IMR-90 (cell line): ENCODE data around the gene COQ8A. TPM values are rescaled to one million over a fixed set of nuclear protein-coding genes. Genes with fewer than 3 reads are reported as not detected.
A peak's percentile ranks its signal among the peaks of the same experiment; 100 is the strongest.

Experiments used
- ATAC-seq: fragments of 200-7000 bp; cut with Tn5 transposase; 2 replicates; pipeline ENCODE4 v1.9.1; 2020; ENCODE audit warnings: low read depth, mild to moderate bottlenecking, moderate library complexity
- BruUV-seq: library from RNA; stranded (reverse); fragments of 400-500 nt; replicated peaks from 2 replicates; lab custom pipeline; 2021; lab: Mats Ljungman, UMichigan
- CTCF ChIA-PET: fragments of 300-600 bp; formaldehyde crosslinking; extraction: SDS; loops from one replicate; lab custom pipeline; 2021; ENCODE audit warnings: antibody characterized with exemption; lab: Yijun Ruan, JAX
- POLR2A ChIA-PET: fragments of 300-600 bp; sonication (Branson Sonifier 250); formaldehyde crosslinking; loops from one replicate; lab custom pipeline; 2022; ENCODE audit warnings: antibody characterized with exemption; ENCODE audit not compliant: unreplicated experiment; lab: Charles Lee
- DNase-seq: peaks from one replicate; pipeline ENCODE4 v3.0.0; 2013
- H2AFZ ChIP-seq: replicated peaks from 2 replicates; pipeline ENCODE3; 2013; ENCODE audit warnings: low read length, mild to moderate bottlenecking; ENCODE audit not compliant: poor library complexity
- H2AK5ac ChIP-seq: 2 replicates; pipeline ENCODE4 v1.6.1; 2013; ENCODE audit warnings: low read depth, low read length, inconsistent platforms
- H2AK9ac ChIP-seq: replicated peaks from 2 replicates; pipeline ENCODE3; 2013; ENCODE audit warnings: mild to moderate bottlenecking, low read depth, low read length, moderate library complexity; ENCODE audit not compliant: poor library complexity
- H2BK120ac ChIP-seq: 2 replicates; pipeline ENCODE4 v1.6.1; 2013; ENCODE audit warnings: low read depth, low read length, inconsistent platforms
- H2BK15ac ChIP-seq: 3 replicates; pipeline ENCODE4 v1.6.1; 2013; ENCODE audit warnings: low read depth, low read length, inconsistent platforms
- H2BK20ac ChIP-seq: 2 replicates; pipeline ENCODE4 v1.6.1; 2013; ENCODE audit warnings: low read depth, mild to moderate bottlenecking, inconsistent platforms, low read length, moderate library complexity
- H2BK5ac ChIP-seq: 2 replicates; pipeline ENCODE4 v1.6.1; 2013; ENCODE audit warnings: mild to moderate bottlenecking, low read depth, low read length, inconsistent platforms; ENCODE audit not compliant: poor library complexity, severe bottlenecking
- H3K14ac ChIP-seq: replicated peaks from 2 replicates; pipeline ENCODE4 v1.6.1; 2013; ENCODE audit warnings: low read depth, low read length, inconsistent platforms
- H3K18ac ChIP-seq: 2 replicates; pipeline ENCODE4 v1.6.1; 2013; ENCODE audit warnings: low read depth, low read length, control low read depth
- H3K23ac ChIP-seq: 2 replicates; pipeline ENCODE4 v1.6.1; 2013; ENCODE audit warnings: low read depth, low read length, inconsistent platforms
- H3K27ac ChIP-seq: 2 replicates; pipeline ENCODE4 v1.5.1; 2013; ENCODE audit warnings: mild to moderate bottlenecking, control low read depth, low read length; ENCODE audit not compliant: insufficient read depth
- H3K27me3 ChIP-seq: 2 replicates; pipeline ENCODE4 v1.6.1; 2013; ENCODE audit warnings: low read length; ENCODE audit not compliant: control insufficient read depth, insufficient read depth
- H3K36me3 ChIP-seq: 2 replicates; pipeline ENCODE4 v1.6.1; 2013; ENCODE audit warnings: low read length, mixed read lengths; ENCODE audit not compliant: control insufficient read depth, insufficient read depth
- H3K4ac ChIP-seq: 2 replicates; pipeline ENCODE4 v1.6.1; 2013; ENCODE audit warnings: low read depth, low read length, inconsistent platforms
- H3K4me1 ChIP-seq: 2 replicates; pipeline ENCODE4 v1.6.1; 2013; ENCODE audit warnings: low read length, mixed read lengths; ENCODE audit not compliant: control insufficient read depth, insufficient read depth
- H3K4me2 ChIP-seq: 2 replicates; pipeline ENCODE4 v1.6.1; 2013; ENCODE audit warnings: low read depth, mild to moderate bottlenecking, control low read depth, low read length, moderate library complexity
- H3K4me3 ChIP-seq: 2 replicates; pipeline ENCODE4 v1.5.1; 2013; ENCODE audit warnings: low read depth, mild to moderate bottlenecking, control low read depth, low read length, moderate library complexity; ENCODE audit not compliant: insufficient read depth
- H3K56ac ChIP-seq: 2 replicates; pipeline ENCODE4 v1.6.1; 2013; ENCODE audit warnings: low read length, inconsistent platforms; ENCODE audit not compliant: insufficient read depth; ENCODE audit errors: extremely low read depth
- H3K79me1 ChIP-seq, 2 experiments: 2 replicates each; pipeline ENCODE4 v1.6.1; 2013; ENCODE audit warnings: low read length in 2 of 2, inconsistent platforms in 1 of 2, low read depth in 1 of 2
- H3K9ac ChIP-seq: 2 replicates; pipeline ENCODE4 v1.6.1; 2013; ENCODE audit warnings: low read depth, low read length, control low read depth
- H3K9me1 ChIP-seq: 2 replicates; pipeline ENCODE4 v1.6.1; 2013; ENCODE audit warnings: low read length, inconsistent platforms; ENCODE audit not compliant: insufficient read depth
- H3K9me3 ChIP-seq: 2 replicates; pipeline ENCODE4 v1.6.1; 2013; ENCODE audit warnings: low read length; ENCODE audit not compliant: control insufficient read depth, insufficient read depth
- H4K20me1 ChIP-seq: 2 replicates; pipeline ENCODE4 v1.6.1; 2013; ENCODE audit warnings: low read length, inconsistent platforms; ENCODE audit not compliant: insufficient read depth
- H4K5ac ChIP-seq: 2 replicates; pipeline ENCODE4 v1.6.1; 2013; ENCODE audit warnings: mild to moderate bottlenecking, low read depth, low read length, control low read depth
- H4K8ac ChIP-seq, 2 experiments: 2 replicates each; pipeline ENCODE4 v1.6.1; 2013; ENCODE audit warnings: low read depth in 2 of 2, low read length in 2 of 2, control low read depth in 1 of 2, inconsistent platforms in 1 of 2
- H4K91ac ChIP-seq: 2 replicates; pipeline ENCODE4 v1.6.1; 2013; ENCODE audit warnings: low read depth, low read length, inconsistent platforms; ENCODE audit not compliant: insufficient read depth
- BHLHE40 ChIP-seq: fragments of 150-350 bp; IDR thresholded peaks from 2 replicates; pipeline ENCODE4 v1.6.1; 2016; ENCODE audit warnings: mild to moderate bottlenecking, low read depth, low read length
- CHD1 ChIP-seq: IDR thresholded peaks from 2 replicates; pipeline ENCODE4 v1.6.1; 2012; ENCODE audit warnings: low read depth, low read length, improper control_type of control experiment
- MAFK ChIP-seq: IDR thresholded peaks from 2 replicates; pipeline ENCODE4 v1.6.1; 2012; ENCODE audit warnings: low read depth, low read length, improper control_type of control experiment
- MAZ ChIP-seq: IDR thresholded peaks from 2 replicates; pipeline ENCODE4 v1.6.1; 2012; ENCODE audit warnings: low read depth, mild to moderate bottlenecking, low read length, improper control_type of control experiment, moderate library complexity, borderline replicate concordance
- NFE2L2 ChIP-seq: fragments of 150-350 bp; IDR thresholded peaks from 2 replicates; pipeline ENCODE4 v1.6.1; 2016; ENCODE audit warnings: low read depth, mild to moderate bottlenecking, low read length
- POLR2A ChIP-seq: IDR thresholded peaks from 2 replicates; pipeline ENCODE4 v1.6.1; 2012; ENCODE audit warnings: mild to moderate bottlenecking, low read depth, low read length
- RAD21 ChIP-seq: IDR thresholded peaks from 2 replicates; pipeline ENCODE4 v1.6.1; 2012; ENCODE audit warnings: low read length, improper control_type of control experiment
- RCOR1 ChIP-seq: IDR thresholded peaks from 2 replicates; pipeline ENCODE4 v1.6.1; 2012; ENCODE audit warnings: mild to moderate bottlenecking, low read length, improper control_type of control experiment; ENCODE audit not compliant: insufficient replicate concordance
- RFX5 ChIP-seq: IDR thresholded peaks from 2 replicates; pipeline ENCODE4 v1.8.0; 2012; ENCODE audit warnings: low read depth, mild to moderate bottlenecking, low read length, moderate library complexity
- SMC3 ChIP-seq: fragments of 150-350 bp; IDR thresholded peaks from 2 replicates; pipeline ENCODE4 v1.6.1; 2016; ENCODE audit warnings: low read depth, mild to moderate bottlenecking, antibody characterized with exemption, low read length, moderate library complexity
- USF2 ChIP-seq: fragments of 150-350 bp; IDR thresholded peaks from 2 replicates; pipeline ENCODE4 v1.6.1; 2017; ENCODE audit warnings: mild to moderate bottlenecking, antibody characterized with exemption, low read length, low read depth
- WGBS, 2 experiments: methylation state at CpG; one replicate each; pipeline versions ENCODE4 v1.1.5 to v1.1.7; 2013; ENCODE audit warnings: missing lambda C conversion rate in 2 of 2; ENCODE audit not compliant: insufficient read length in 1 of 2; ENCODE audit errors: extremely low coverage in 2 of 2; 5-methylcytosine and 5-hydroxymethylcytosine counted together
- dilution Hi-C: fragments of 300-500 bp; cut with HindIII; formaldehyde crosslinking; loops from one replicate; pipeline ENCODE4 v1.14.3; 2018; ENCODE audit warnings: low sequenced_read_pairs; ENCODE audit not compliant: unreplicated experiment
- in situ Hi-C: fragments of 300-500 bp; cut with MboI; formaldehyde crosslinking; loops from 3 replicates; pipeline ENCODE4 v1.14.3; 2019; ENCODE audit warnings: low sequenced_read_pairs, inconsistent platforms, mixed read lengths
- intact Hi-C: fragments of 100-400 bp; cut with micrococcal nuclease; formaldehyde crosslinking; loops from 2 replicates; pipeline ENCODE4 v1.10.0; 2022
- polyA plus RNA-seq, 3 experiments: library from polyadenylated mRNA; depleted of rRNA; stranded (reverse); fragments of >200 nt; gene quantifications; 2 replicates each; pipeline ENCODE4 v1.2.3, GENCODE V29; 2012; ENCODE audit warnings: low replicate concordance in 1 of 3
- total RNA-seq: library from RNA; depleted of rRNA; stranded (reverse); fragments of >200 nt; gene quantifications from 2 replicates; pipeline ENCODE4 v1.2.3, GENCODE V29; 2012
- TF ChIP-seq, protein P1 (sequence below): fragments of 150-350 bp; IDR thresholded peaks from 2 replicates; pipeline ENCODE4 v1.6.1; 2016; ENCODE audit warnings: low read depth, mild to moderate bottlenecking, low read length, moderate library complexity, borderline replicate concordance
- TF ChIP-seq, protein P2 (sequence below): conservative IDR thresholded peaks from 2 replicates; pipeline ENCODE4 v1.5.1; 2012; ENCODE audit warnings: mild to moderate bottlenecking, low read depth, low read length, improper control_type of control experiment

Gene COQ8A
- total and polyA plus RNA-seq, 2 of the 4 experiments (the other 2 are of a cell fraction) = 3.8 to 6.1 TPM

- CTCF ChIA-PET = interaction anchor here (0.6 kb wide), 1 partner anchor 358 kb away, joined by 3 read pairs; no protein-coding TSS in a partner anchor
- intact Hi-C loops = no loop called here
- Histone ChIP-seq H4K91ac (no peak overlapping the region), H3K27me3 (no peaks in the 10 kb centered on the region), H4K8ac (no peak overlapping the region), H3K14ac (no peak overlapping the region), H2AK9ac (no peak overlapping the region), H3K23ac (no peak overlapping the region), H3K36me3 (no peaks in the 10 kb centered on the region), H3K9me3 (no peaks in the 10 kb centered on the region), H3K79me1 (no peaks in the 10 kb centered on the region; a peak in 1 of 4 replicates), H2BK5ac (no peak overlapping the region), H2BK20ac (no peak overlapping the region), H3K4me1 (peaks cover 6% of the 10 kb centered on the region), H4K20me1 (no peaks in the 10 kb centered on the region), H3K4me2 (no peak overlapping the region), H3K9ac (no peak overlapping the region), H3K4ac (no peak overlapping the region), H4K5ac (no peak overlapping the region), H2BK120ac (no peak overlapping the region), H3K18ac (no peak overlapping the region), H3K4me3 (no peak overlapping the region), H2AK5ac (no peak overlapping the region), H3K56ac (no peak overlapping the region), H3K9me1 (peaks cover 3% of the 10 kb centered on the region; the same call in 1 of the 2 replicates), H2AFZ (no peak overlapping the region), H2BK15ac (no peak overlapping the region), H3K27ac (no peak overlapping the region)
- BruUV-seq = no TSS peak
- no peak for ATAC-seq
- TF ChIP-seq NFE2L2 (no peak), CHD1 (no peak), MAZ (no peak), BHLHE40 (no peak), USF2 (no peak), RCOR1 (no peak), POLR2A (no peak), RFX5 (no peak), SMC3 (no peak), RAD21 (no peak), MAFK (no peak)
- TF ChIP-seq, protein P1, sequence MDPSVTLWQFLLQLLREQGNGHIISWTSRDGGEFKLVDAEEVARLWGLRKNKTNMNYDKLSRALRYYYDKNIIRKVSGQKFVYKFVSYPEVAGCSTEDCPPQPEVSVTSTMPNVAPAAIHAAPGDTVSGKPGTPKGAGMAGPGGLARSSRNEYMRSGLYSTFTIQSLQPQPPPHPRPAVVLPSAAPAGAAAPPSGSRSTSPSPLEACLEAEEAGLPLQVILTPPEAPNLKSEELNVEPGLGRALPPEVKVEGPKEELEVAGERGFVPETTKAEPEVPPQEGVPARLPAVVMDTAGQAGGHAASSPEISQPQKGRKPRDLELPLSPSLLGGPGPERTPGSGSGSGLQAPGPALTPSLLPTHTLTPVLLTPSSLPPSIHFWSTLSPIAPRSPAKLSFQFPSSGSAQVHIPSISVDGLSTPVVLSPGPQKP = no peak
- TF ChIP-seq, protein P2, sequence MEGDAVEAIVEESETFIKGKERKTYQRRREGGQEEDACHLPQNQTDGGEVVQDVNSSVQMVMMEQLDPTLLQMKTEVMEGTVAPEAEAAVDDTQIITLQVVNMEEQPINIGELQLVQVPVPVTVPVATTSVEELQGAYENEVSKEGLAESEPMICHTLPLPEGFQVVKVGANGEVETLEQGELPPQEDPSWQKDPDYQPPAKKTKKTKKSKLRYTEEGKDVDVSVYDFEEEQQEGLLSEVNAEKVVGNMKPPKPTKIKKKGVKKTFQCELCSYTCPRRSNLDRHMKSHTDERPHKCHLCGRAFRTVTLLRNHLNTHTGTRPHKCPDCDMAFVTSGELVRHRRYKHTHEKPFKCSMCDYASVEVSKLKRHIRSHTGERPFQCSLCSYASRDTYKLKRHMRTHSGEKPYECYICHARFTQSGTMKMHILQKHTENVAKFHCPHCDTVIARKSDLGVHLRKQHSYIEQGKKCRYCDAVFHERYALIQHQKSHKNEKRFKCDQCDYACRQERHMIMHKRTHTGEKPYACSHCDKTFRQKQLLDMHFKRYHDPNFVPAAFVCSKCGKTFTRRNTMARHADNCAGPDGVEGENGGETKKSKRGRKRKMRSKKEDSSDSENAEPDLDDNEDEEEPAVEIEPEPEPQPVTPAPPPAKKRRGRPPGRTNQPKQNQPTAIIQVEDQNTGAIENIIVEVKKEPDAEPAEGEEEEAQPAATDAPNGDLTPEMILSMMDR = no peak
- in situ Hi-C loops = no loop called here
- POLR2A ChIA-PET = no interaction called here
- 63% methylated on average over 3 of the region's 5 CpGs; no CpG with 5 or more reads in 1 of the 2 experiments for WGBS, 2 experiments
- dilution Hi-C loops = no loop called here
- peak; percentile 12 for DNase-seq
Measured at GRCh38 chr1:226943156-226943555, 3.1 kb downstream of the COQ8A start.
